ENCODE results near the gene LMLN.
"Not testable (repeated sequence)": the region's sequence is repeated elsewhere in the genome, so short reads cannot be mapped to it uniquely, and the experiment has no call there.

- not testable (repeated sequence) for TF ChIP-seq CTCF, POLR2AphosphoS5, EP300, POLR2A (IDR thresholded peaks at IDR 0.05)
Measured at GRCh38 chr3:197958848-197959247, 1.2 kb upstream of the LMLN start.

Measured in gastroesophageal sphincter (tissue), 3 donors.